OCI-LY1 (cell line): ENCODE data around the gene FUT9.

ENCODE experiments used
- H2AFZ ChIP-seq: fragments of 200-600 bp; sonication (generic), shearing (Covaris generic); 2 replicates; pipeline ENCODE4 v1.6.0; 2014; ENCODE audit warnings: antibody characterized with exemption, mild to moderate bottlenecking, low read length
- H3F3A ChIP-seq: fragments of 200-600 bp; sonication (generic), shearing (Covaris generic); 2 replicates; pipeline ENCODE4 v1.6.0; 2014; ENCODE audit warnings: mild to moderate bottlenecking, antibody characterized with exemption, low read length, moderate library complexity; ENCODE audit not compliant: insufficient read depth
- H3K27ac ChIP-seq: fragments of 200-600 bp; sonication (generic); 2 replicates; pipeline ENCODE4 v1.5.1; 2014; ENCODE audit warnings: low read length, mixed run types, mild to moderate bottlenecking, low read depth; ENCODE audit not compliant: poor library complexity, severe bottlenecking
- H3K27me3 ChIP-seq: fragments of 200-600 bp; sonication (generic); 2 replicates; pipeline ENCODE4 v1.6.0; 2014; ENCODE audit warnings: antibody characterized with exemption, mild to moderate bottlenecking, low read length, moderate library complexity; ENCODE audit not compliant: insufficient read depth
- H3K36me3 ChIP-seq: fragments of 200-600 bp; sonication (generic); 2 replicates; pipeline ENCODE4 v1.6.1; 2014; ENCODE audit warnings: mild to moderate bottlenecking, antibody characterized with exemption, low read length, moderate library complexity, mixed read lengths; ENCODE audit not compliant: insufficient read depth
- H3K4me1 ChIP-seq: fragments of 200-600 bp; sonication (generic); 2 replicates; pipeline ENCODE4 v1.5.1; 2014; ENCODE audit warnings: mild to moderate bottlenecking, low read length, moderate library complexity; ENCODE audit not compliant: insufficient read depth, severe bottlenecking
- H3K4me2 ChIP-seq: fragments of 200-600 bp; sonication (generic), shearing (Covaris generic); 2 replicates; pipeline ENCODE4 v1.6.1; 2014; ENCODE audit warnings: low read length
- H3K4me3 ChIP-seq: fragments of 200-600 bp; sonication (generic); 2 replicates; pipeline ENCODE4 v1.5.1; 2014; ENCODE audit warnings: low read length, low read depth, mild to moderate bottlenecking, mixed read lengths; ENCODE audit not compliant: poor library complexity, severe bottlenecking
- H3K79me2 ChIP-seq: fragments of 200-600 bp; shearing (Covaris generic); 2 replicates; pipeline ENCODE4 v1.6.1; 2016; ENCODE audit warnings: mixed run types, low read length, mixed read lengths; ENCODE audit not compliant: insufficient read depth
- H3K9ac ChIP-seq: fragments of 200-600 bp; sonication (generic), shearing (Covaris generic); 2 replicates; pipeline ENCODE4 v1.6.1; 2014; ENCODE audit warnings: mild to moderate bottlenecking, low read length, mixed read lengths
- H3K9me2 ChIP-seq: fragments of 200-600 bp; sonication (generic), shearing (Covaris generic); 2 replicates; pipeline ENCODE4 v1.6.1; 2014; ENCODE audit warnings: low read depth, mild to moderate bottlenecking, low read length, mixed read lengths
- H3K9me3 ChIP-seq: fragments of 200-600 bp; shearing (Covaris generic); 2 replicates; pipeline ENCODE4 v1.6.1; 2014; ENCODE audit warnings: low read length, mixed read lengths
- H4K20me1 ChIP-seq: fragments of 200-600 bp; sonication (generic), shearing (Covaris generic); 2 replicates; pipeline ENCODE4 v1.6.0; 2016; ENCODE audit warnings: mild to moderate bottlenecking, low read length; ENCODE audit not compliant: insufficient read depth
- EZH2 ChIP-seq: fragments of 200-600 bp; sonication (generic), shearing (Covaris generic); IDR thresholded peaks from 2 replicates; pipeline ENCODE4 v1.8.0; 2017; ENCODE audit warnings: borderline replicate concordance, mixed run types, mild to moderate bottlenecking, antibody characterized with exemption, low read length, moderate library complexity, mixed read lengths
- TF ChIP-seq, protein P1 (sequence below): fragments of 200-600 bp; sonication (generic), shearing (Covaris generic); IDR thresholded peaks from 2 replicates; pipeline ENCODE4 v1.5.1; 2017; ENCODE audit warnings: mild to moderate bottlenecking, antibody characterized with exemption, low read length, moderate library complexity, mixed read lengths

The FUT9 gene

DNA sequence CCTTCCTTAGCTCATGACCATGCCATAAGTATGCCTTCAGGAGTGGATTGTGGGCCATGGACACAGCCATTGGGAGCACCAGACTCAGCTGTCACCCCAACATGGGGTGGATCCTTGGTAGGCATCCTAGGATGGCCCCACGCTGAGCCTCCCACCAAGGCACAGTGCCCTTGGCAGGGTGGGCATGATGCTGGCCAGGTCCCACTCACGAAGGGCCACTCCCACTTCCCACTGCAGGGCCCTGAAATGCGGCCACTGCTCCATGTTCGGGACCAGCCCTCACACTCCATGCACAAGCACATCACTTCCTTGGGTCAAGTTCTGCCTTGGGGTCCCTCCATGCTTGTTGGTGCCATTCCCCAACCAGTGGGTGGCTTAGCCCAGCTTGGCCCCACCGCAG lies 12.9 kb upstream of the FUT9 start:
- Histone ChIP-seq H3K36me3 (no peaks in the 10 kb centered on the region), H3K9ac (no peak overlapping the region), H3K4me3 (no peak overlapping the region), H3K4me1 (no peaks in the 10 kb centered on the region), H2AFZ (no peak overlapping the region), H3K9me3 (no peaks in the 10 kb centered on the region), H3F3A (no peaks in the 10 kb centered on the region), H3K4me2 (no peak overlapping the region), H4K20me1 (no peaks in the 10 kb centered on the region), H3K27ac (no peak overlapping the region), H3K79me2 (no peaks in the 10 kb centered on the region), H3K27me3 (no peaks in the 10 kb centered on the region), H3K9me2 (no peaks in the 10 kb centered on the region)
- TF ChIP-seq, protein P1, sequence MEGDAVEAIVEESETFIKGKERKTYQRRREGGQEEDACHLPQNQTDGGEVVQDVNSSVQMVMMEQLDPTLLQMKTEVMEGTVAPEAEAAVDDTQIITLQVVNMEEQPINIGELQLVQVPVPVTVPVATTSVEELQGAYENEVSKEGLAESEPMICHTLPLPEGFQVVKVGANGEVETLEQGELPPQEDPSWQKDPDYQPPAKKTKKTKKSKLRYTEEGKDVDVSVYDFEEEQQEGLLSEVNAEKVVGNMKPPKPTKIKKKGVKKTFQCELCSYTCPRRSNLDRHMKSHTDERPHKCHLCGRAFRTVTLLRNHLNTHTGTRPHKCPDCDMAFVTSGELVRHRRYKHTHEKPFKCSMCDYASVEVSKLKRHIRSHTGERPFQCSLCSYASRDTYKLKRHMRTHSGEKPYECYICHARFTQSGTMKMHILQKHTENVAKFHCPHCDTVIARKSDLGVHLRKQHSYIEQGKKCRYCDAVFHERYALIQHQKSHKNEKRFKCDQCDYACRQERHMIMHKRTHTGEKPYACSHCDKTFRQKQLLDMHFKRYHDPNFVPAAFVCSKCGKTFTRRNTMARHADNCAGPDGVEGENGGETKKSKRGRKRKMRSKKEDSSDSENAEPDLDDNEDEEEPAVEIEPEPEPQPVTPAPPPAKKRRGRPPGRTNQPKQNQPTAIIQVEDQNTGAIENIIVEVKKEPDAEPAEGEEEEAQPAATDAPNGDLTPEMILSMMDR = no peak
- no peak for TF ChIP-seq EZH2

DNA sequence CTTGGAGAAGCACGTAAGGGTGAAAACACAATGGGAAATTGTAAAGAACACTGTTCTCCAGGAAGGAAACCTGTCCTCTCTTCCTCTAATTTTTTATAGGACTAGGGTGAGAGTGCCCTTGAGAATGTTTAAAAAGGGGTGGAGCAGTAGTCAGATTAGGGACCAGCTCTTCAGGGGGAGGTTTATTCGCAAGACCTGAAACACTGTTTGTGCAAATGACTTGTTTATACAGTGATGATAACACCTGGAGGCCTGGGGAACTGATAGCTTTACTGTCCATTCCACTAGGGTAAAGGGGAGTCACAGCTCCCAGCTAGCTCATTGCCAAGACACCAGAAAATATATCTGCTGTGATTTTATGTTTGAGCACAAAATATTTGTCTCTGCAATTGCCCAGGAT lies 8.1 kb upstream of the FUT9 start:
- Histone ChIP-seq H3K9ac (no peak overlapping the region), H3K27ac (no peak overlapping the region), H3K4me1 (no peaks in the 10 kb centered on the region), H2AFZ (no peak overlapping the region), H3K79me2 (no peaks in the 10 kb centered on the region), H3F3A (no peaks in the 10 kb centered on the region), H3K9me2 (no peaks in the 10 kb centered on the region), H4K20me1 (no peaks in the 10 kb centered on the region), H3K4me2 (no peak overlapping the region), H3K9me3 (no peaks in the 10 kb centered on the region), H3K27me3 (no peaks in the 10 kb centered on the region), H3K4me3 (no peak overlapping the region), H3K36me3 (no peaks in the 10 kb centered on the region)
- no peak for TF ChIP-seq EZH2
- TF ChIP-seq, protein P1 = no peak

DNA sequence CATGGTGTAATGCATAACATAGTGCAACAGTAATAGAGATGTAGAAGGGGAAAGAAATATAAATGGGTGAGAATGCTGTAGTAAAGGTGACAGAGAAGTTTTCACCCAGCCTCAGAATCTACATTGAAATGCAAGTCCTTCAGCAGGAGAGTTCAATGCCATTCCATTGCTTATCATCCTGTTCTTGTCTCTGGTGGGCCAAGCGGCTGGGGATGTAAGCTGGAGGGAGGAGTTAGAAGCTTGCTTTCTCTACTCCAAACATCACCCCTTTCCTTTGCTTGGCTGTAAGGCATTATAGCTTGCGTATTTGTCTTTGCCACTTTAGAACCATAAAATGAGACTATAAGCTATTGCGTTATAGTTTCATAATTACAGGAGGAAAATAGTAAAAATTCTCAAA lies 2.2 kb upstream of the FUT9 start:
- H3K9me2 ChIP-seq = no peaks in the 10 kb centered on the region
- H3K79me2 ChIP-seq = no peaks in the 10 kb centered on the region
- H3K9me3 ChIP-seq = no peaks in the 10 kb centered on the region
- no peaks in the 10 kb centered on the region for H3K27me3 ChIP-seq
- no peaks in the 10 kb centered on the region for H3F3A ChIP-seq
- no peak overlapping the region for H2AFZ ChIP-seq
- H3K4me3 ChIP-seq = no peak overlapping the region
- no peaks in the 10 kb centered on the region for H3K36me3 ChIP-seq
- no peak overlapping the region for H3K9ac ChIP-seq
- no peak for TF ChIP-seq EZH2
- TF ChIP-seq, protein P1 = no peak
- no peak overlapping the region for H3K4me2 ChIP-seq
- H3K4me1 ChIP-seq = no peaks in the 10 kb centered on the region
- H4K20me1 ChIP-seq = no peaks in the 10 kb centered on the region
- H3K27ac ChIP-seq = no peak overlapping the region
